Prostate gland (tissue), 2 donors: ENCODE data around the gene GPR89B.

Experiments used
- CTCF ChIP-seq, 4 experiments: fragments of 200-600 bp in 2 of 4; fragments of 450-650 bp in 2 of 4; sonication (generic) in 2 of 4; IDR thresholded peaks; 1 replicate in 3 of 4; 2 replicates in 1 of 4; pipeline ENCODE4 v1.5.1; 2016 to 2019; ENCODE audit warnings: antibody characterized with exemption in 4 of 4, mild to moderate bottlenecking in 2 of 4, moderate library complexity in 2 of 4
- POLR2A ChIP-seq: fragments of 450-650 bp; IDR thresholded peaks from one replicate; pipeline ENCODE4 v1.6.1; 2016; ENCODE audit warnings: antibody characterized with exemption, mild to moderate bottlenecking
- POLR2AphosphoS5 ChIP-seq: sonication (generic); formaldehyde crosslinking; IDR thresholded peaks from one replicate; pipeline ENCODE4 v1.6.1; 2017; ENCODE audit warnings: antibody characterized with exemption

GRCh38 chr1:147892216-147892615 lies 36.0 kb upstream of the GPR89B start:
- no peak for TF ChIP-seq CTCF (IDR thresholded peaks at IDR 0.05)
- TF ChIP-seq POLR2A = no peak
- TF ChIP-seq POLR2AphosphoS5 = no peak
